Right ventricle myocardium superior (tissue), 1 donor: ENCODE data around the gene NRSN1. TPM values are rescaled to one million over a fixed set of nuclear protein-coding genes. Genes with fewer than 3 reads are reported as not detected.

Source experiments
- ATAC-seq: fragments of 200-7000 bp; cut with Tn5 transposase; one replicate; pipeline ENCODE4 v1.9.1; 2020; ENCODE audit warnings: mild to moderate bottlenecking; ENCODE audit not compliant: poor library complexity
- DNase-seq: peaks from one replicate; pipeline ENCODE4 v3.0.0-alpha.2; 2020
- intact Hi-C: fragments of 100-400 bp; cut with DNase I; formaldehyde crosslinking; loops from one replicate; pipeline ENCODE4 v1.11.2; 2022
- total RNA-seq: library from RNA; stranded (reverse); fragmentation: NEBNext Ultra II Directional; extraction: Animal tissue kit (Norgen Biotek cat#: 25700); gene quantifications from one replicate; pipeline ENCODE4 v1.2.1, GENCODE V29; 2021
- donor health status: DM: no; HTN: yes; CAD: no; lungs with severe emphysema.

NRSN1 gene
- total RNA-seq, 1 donor from 2014 or later: not detected

DNA sequence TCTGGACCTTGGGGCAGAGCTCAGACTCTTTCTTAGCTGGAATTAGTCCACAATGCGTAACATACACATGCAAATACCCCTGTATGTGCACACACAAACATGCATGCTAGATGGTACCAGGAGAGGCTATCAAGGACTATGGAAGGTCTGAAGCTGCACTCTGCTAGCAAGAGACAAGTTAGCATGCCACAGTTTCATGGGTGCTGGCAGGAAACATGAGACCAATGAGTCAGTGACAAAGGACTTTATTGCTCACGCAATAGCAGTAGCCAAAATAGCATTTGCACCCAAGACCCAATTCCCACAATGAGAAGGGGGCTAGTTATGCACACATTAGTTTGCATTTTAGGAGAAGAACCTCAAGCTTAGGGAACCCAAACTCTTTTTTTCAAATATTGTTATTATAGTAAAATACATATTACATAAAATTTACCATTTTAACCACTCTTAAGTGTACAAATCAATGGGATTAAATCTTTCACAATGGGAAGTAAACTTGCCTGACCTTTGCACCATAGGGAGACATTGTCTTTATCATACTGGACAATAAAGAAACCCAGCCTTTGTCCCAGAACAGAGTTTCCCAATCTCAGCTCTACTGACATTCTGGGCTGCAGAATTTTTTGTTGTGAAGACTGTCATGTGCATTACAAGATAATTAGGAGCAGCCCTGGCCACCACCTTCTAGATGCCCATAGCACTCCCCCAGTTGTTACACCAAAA lies 69.1 kb downstream of the NRSN1 start:
- ATAC-seq (no peak), DNase-seq (no peak)
- intact Hi-C loops: no loop called here

DNA sequence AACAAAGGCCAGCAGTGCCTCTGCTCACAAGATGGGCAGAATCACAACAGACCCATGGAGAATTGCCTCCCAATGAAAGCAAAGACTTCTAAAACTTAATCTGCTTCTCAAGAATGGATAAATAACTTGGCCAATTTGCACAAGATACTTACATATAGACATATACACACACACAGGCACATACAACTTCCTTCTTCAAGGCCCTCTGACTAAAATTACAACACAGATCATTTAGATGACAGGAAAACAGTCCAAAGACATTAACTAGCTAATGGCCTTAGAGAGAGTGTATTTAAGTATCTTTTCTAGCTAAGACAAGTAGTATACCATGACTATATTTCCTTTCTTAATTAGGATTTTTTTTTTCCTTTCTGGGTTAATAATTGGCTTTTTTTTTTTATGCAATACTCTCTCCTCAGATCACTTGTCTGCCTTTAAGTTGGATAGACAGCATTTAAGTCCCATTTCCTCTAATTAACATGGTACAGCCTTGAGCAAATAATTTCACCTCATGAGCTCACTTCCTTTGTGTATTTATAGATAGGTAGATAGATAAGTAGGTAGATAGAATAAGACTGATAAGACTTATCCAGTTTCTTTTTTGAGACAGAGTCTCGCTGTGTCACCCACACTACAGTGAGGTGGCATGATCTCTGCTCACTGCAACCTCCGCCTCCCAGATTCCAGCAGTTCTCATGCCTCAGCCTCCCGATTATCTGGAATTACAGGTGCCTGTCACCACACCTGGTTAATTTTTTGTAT lies 70.0 kb downstream of the NRSN1 start:
- ATAC-seq (no peak), DNase-seq (no peak)
- intact Hi-C loops: no loop called here

Other genes with a start within 250 kb of the NRSN1 start
- gene DCDC2, start 231.8 kb downstream of the NRSN1 start, total RNA-seq: not detected